HepG2 (cell line): ENCODE data around the gene CD302. TPM values are rescaled to one million over a fixed set of nuclear protein-coding genes. Genes with fewer than 3 reads are reported as not detected.

Experiments used
- AHR ChIP-seq: IDR thresholded peaks from 2 replicates; pipeline ENCODE4 v1.6.1; 2018; ENCODE audit warnings: missing genetic modification reagents, missing compliant biosample characterization
- ATF7-NPFF ChIP-seq: sonication (generic); formaldehyde crosslinking; IDR thresholded peaks from 2 replicates; pipeline ENCODE4 v1.8.1; 2023; ENCODE audit warnings: mild to moderate bottlenecking, low read depth, missing genetic modification reagents, moderate library complexity
- CHD4 ChIP-seq: fragments of 200-600 bp; sonication (generic); IDR thresholded peaks from 2 replicates; pipeline ENCODE4 v1.7.0; 2017; ENCODE audit warnings: mild to moderate bottlenecking, low read length, borderline replicate concordance
- DNMT1 ChIP-seq: sonication (generic); formaldehyde crosslinking; IDR thresholded peaks from 2 replicates; pipeline ENCODE4 v1.5.1; 2020; ENCODE audit warnings: mild to moderate bottlenecking, missing genetic modification reagents
- FOXP1 ChIP-seq, 2 experiments: fragments of 450-650 bp in 1 of 2; IDR thresholded peaks; 2 replicates each; pipeline ENCODE4 v1.6.1; 2017 to 2018; ENCODE audit warnings: antibody characterized with exemption in 1 of 2
- GABPA ChIP-seq, 2 experiments: IDR thresholded peaks; 2 replicates each; pipeline ENCODE4 v1.6.1; 2011 to 2016; ENCODE audit warnings: low read depth in 2 of 2, low read length in 1 of 2, missing biosample characterization in 1 of 2, missing genetic modification characterization in 1 of 2
- HNRNPH1 ChIP-seq: fragments of 200-400 bp; formaldehyde crosslinking; optimal IDR thresholded peaks from 2 replicates; pipeline ENCODE3; 2017; ENCODE audit warnings: mild to moderate bottlenecking, low read depth, low read length
- JUN ChIP-seq: sonication (generic); formaldehyde crosslinking; IDR thresholded peaks from 2 replicates; pipeline ENCODE4 v1.4.0; 2020; ENCODE audit warnings: mild to moderate bottlenecking, missing genetic modification reagents
- NR2F6 ChIP-seq, 2 experiments: IDR thresholded peaks; 2 replicates each; pipeline ENCODE4 v1.6.1; 2016; ENCODE audit warnings: antibody characterized with exemption in 1 of 2, mild to moderate bottlenecking in 1 of 2
- POLR2G ChIP-seq: fragments of 200-400 bp; formaldehyde crosslinking; IDR thresholded peaks from 2 replicates; pipeline ENCODE4 v1.6.1; 2018; ENCODE audit warnings: mild to moderate bottlenecking, low read depth, low read length, moderate library complexity
- RFX3 ChIP-seq: IDR thresholded peaks from 2 replicates; pipeline ENCODE4 v1.6.1; 2016; ENCODE audit warnings: missing biosample characterization, missing genetic modification reagents
- RFXANK ChIP-seq: IDR thresholded peaks from 2 replicates; pipeline ENCODE4 v1.6.1; 2016
- ZBTB8A ChIP-seq: sonication (generic); formaldehyde crosslinking; IDR thresholded peaks from 2 replicates; pipeline ENCODE4 v1.4.0; 2020; ENCODE audit warnings: mild to moderate bottlenecking, low read depth, missing genetic modification reagents, borderline replicate concordance
- ZNF24 ChIP-seq: fragments of 450-650 bp; IDR thresholded peaks from 2 replicates; pipeline ENCODE4 v1.6.1; 2017; ENCODE audit warnings: antibody characterized with exemption, mild to moderate bottlenecking
- ZNF256 ChIP-seq: sonication (generic); formaldehyde crosslinking; conservative IDR thresholded peaks from 2 replicates; pipeline ENCODE4 v1.4.0; 2020; ENCODE audit warnings: missing genetic modification reagents
- ZNF296 ChIP-seq: sonication (generic); formaldehyde crosslinking; conservative IDR thresholded peaks from 2 replicates; pipeline ENCODE4 v1.5.0; 2020; ENCODE audit warnings: mild to moderate bottlenecking, missing genetic modification reagents
- ZNF530 ChIP-seq: sonication (generic); formaldehyde crosslinking; IDR thresholded peaks from 2 replicates; pipeline ENCODE4 v1.5.0; 2020; ENCODE audit warnings: low read depth, mild to moderate bottlenecking, missing genetic modification reagents
- ZNF556 ChIP-seq: sonication (generic); formaldehyde crosslinking; IDR thresholded peaks from 2 replicates; pipeline ENCODE4 v1.4.0; 2020; ENCODE audit warnings: mild to moderate bottlenecking, missing genetic modification reagents, borderline replicate concordance
- ZNF570 ChIP-seq: sonication (generic); formaldehyde crosslinking; IDR thresholded peaks from 2 replicates; pipeline ENCODE4 v1.4.0; 2020; ENCODE audit warnings: mild to moderate bottlenecking, missing genetic modification reagents, borderline replicate concordance
- ZSCAN9 ChIP-seq: IDR thresholded peaks from 2 replicates; pipeline ENCODE4 v1.6.1; 2016; ENCODE audit warnings: borderline replicate concordance
- polyA plus RNA-seq, 8 experiments: library from polyadenylated mRNA; depleted of rRNA in 3 of 8; stranded (reverse) in 7 of 8; unstranded in 1 of 8; fragments of >200 nt; fragmentation: Illumina TruSeq in 4 of 8; extraction: Trizol in 4 of 8; gene quantifications; 2 replicates each; pipeline versions ENCODE4 v1.2.1 to v1.2.3, GENCODE V29; 2011 to 2016; ENCODE audit warnings: low read depth in 4 of 8, missing spikeins in 1 of 8, mixed read lengths in 1 of 8; ENCODE audit not compliant: insufficient read depth in 1 of 8
- total RNA-seq, 5 experiments: library from RNA; depleted of rRNA; stranded (reverse); fragments of >200 nt; fragmentation: Illumina TruSeq; extraction: Trizol; gene quantifications; 2 replicates each; pipeline ENCODE4 v1.2.3, GENCODE V29; 2016; ENCODE audit warnings: low read depth in 1 of 5
- TF ChIP-seq, protein P1 (sequence below): fragments of 450-650 bp; IDR thresholded peaks from 2 replicates; pipeline ENCODE4 v1.6.1; 2016
- TF ChIP-seq, protein P2 (sequence below): sonication (generic); formaldehyde crosslinking; IDR thresholded peaks from 2 replicates; pipeline ENCODE4 v1.5.1; 2020; ENCODE audit warnings: missing genetic modification reagents, mild to moderate bottlenecking, borderline replicate concordance
- TF ChIP-seq, protein P3 (sequence below): sonication (generic); formaldehyde crosslinking; IDR thresholded peaks from 2 replicates; pipeline ENCODE4 v1.8.0; 2022; ENCODE audit warnings: mild to moderate bottlenecking, missing genetic modification reagents; ENCODE audit not compliant: insufficient replicate concordance
- TF ChIP-seq, protein P4 (sequence below): sonication (generic); formaldehyde crosslinking; conservative IDR thresholded peaks from 2 replicates; pipeline ENCODE4 v1.4.0; 2020; ENCODE audit warnings: missing genetic modification reagents

The CD302 gene
- total and polyA plus RNA-seq, 2 of the 13 experiments (the other 11 are each of a cell fraction or from before 2014, with no cell fraction given) = 8.0 to 15.6 TPM

DNA sequence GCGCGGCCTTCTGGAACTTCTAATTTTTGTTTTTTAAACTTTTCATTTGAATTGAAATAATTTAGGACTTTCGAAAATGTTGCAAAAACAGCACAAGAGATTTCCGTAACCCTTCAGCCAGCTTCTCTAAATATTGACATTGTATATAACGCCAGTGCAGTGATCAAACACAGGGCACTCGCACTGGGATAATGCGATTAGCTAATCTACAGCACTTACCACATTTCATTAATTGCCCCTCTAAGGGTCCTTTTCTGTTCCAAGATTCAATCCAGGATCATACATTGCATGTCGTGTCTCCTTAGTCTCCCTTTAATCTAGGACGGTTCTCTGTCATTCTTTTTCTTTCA lies 343 bp upstream of the CD302 start (continued):
- TF ChIP-seq, protein P1, sequence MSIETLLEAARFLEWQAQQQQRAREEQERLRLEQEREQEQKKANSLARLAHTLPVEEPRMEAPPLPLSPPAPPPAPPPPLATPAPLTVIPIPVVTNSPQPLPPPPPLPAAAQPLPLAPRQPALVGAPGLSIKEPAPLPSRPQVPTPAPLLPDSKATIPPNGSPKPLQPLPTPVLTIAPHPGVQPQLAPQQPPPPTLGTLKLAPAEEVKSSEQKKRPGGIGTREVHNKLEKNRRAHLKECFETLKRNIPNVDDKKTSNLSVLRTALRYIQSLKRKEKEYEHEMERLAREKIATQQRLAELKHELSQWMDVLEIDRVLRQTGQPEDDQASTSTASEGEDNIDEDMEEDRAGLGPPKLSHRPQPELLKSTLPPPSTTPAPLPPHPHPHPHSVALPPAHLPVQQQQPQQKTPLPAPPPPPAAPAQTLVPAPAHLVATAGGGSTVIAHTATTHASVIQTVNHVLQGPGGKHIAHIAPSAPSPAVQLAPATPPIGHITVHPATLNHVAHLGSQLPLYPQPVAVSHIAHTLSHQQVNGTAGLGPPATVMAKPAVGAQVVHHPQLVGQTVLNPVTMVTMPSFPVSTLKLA = no peak
- TF ChIP-seq ZNF24 = no peak
- no peak for TF ChIP-seq RFX3 (CRISPR knock-in tag)
- TF ChIP-seq ZNF570 = no peak
- TF ChIP-seq HNRNPH1 = no peak
- no peak for TF ChIP-seq ZNF296
- no peak for TF ChIP-seq JUN (CRISPR knock-in tag)
- no peak for TF ChIP-seq NR2F6 (IDR thresholded peaks at IDR 0.05)
- TF ChIP-seq NR2F6 (CRISPR knock-in tag; IDR thresholded peaks at IDR 0.05) = no peak
- no peak for TF ChIP-seq GABPA (IDR thresholded peaks at IDR 0.05; ENCODE audit: low read depth, low read length)
- TF ChIP-seq GABPA (CRISPR knock-in tag; IDR thresholded peaks at IDR 0.05; ENCODE audit: low read depth) = no peak
- TF ChIP-seq, protein P2, sequence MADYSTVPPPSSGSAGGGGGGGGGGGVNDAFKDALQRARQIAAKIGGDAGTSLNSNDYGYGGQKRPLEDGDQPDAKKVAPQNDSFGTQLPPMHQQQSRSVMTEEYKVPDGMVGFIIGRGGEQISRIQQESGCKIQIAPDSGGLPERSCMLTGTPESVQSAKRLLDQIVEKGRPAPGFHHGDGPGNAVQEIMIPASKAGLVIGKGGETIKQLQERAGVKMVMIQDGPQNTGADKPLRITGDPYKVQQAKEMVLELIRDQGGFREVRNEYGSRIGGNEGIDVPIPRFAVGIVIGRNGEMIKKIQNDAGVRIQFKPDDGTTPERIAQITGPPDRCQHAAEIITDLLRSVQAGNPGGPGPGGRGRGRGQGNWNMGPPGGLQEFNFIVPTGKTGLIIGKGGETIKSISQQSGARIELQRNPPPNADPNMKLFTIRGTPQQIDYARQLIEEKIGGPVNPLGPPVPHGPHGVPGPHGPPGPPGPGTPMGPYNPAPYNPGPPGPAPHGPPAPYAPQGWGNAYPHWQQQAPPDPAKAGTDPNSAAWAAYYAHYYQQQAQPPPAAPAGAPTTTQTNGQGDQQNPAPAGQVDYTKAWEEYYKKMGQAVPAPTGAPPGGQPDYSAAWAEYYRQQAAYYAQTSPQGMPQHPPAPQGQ (CRISPR knock-in tag) = no peak
- TF ChIP-seq POLR2G = no peak
- TF ChIP-seq ZNF530 = no peak
- TF ChIP-seq DNMT1 (CRISPR knock-in tag) = no peak
- TF ChIP-seq ZNF256 (CRISPR knock-in tag) = 0 out of 2 replicates have a peak, but pooled peaks have one; percentile 7
- no peak for TF ChIP-seq ZSCAN9 (CRISPR knock-in tag)
- TF ChIP-seq ZBTB8A (CRISPR knock-in tag) = no peak
- TF ChIP-seq, protein P3, sequence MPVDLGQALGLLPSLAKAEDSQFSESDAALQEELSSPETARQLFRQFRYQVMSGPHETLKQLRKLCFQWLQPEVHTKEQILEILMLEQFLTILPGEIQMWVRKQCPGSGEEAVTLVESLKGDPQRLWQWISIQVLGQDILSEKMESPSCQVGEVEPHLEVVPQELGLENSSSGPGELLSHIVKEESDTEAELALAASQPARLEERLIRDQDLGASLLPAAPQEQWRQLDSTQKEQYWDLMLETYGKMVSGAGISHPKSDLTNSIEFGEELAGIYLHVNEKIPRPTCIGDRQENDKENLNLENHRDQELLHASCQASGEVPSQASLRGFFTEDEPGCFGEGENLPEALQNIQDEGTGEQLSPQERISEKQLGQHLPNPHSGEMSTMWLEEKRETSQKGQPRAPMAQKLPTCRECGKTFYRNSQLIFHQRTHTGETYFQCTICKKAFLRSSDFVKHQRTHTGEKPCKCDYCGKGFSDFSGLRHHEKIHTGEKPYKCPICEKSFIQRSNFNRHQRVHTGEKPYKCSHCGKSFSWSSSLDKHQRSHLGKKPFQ (CRISPR knock-in tag) = peak; percentile 12
- TF ChIP-seq AHR (CRISPR knock-in tag) = no peak
- TF ChIP-seq RFXANK (CRISPR knock-in tag) = no peak
- no peak for TF ChIP-seq CHD4
- no peak for TF ChIP-seq ATF7-NPFF (CRISPR knock-in tag)
- no peak for TF ChIP-seq FOXP1 (IDR thresholded peaks at IDR 0.05)
- peak; percentile 30; the same call in 1 of the 2 replicates for TF ChIP-seq FOXP1 (CRISPR knock-in tag; IDR thresholded peaks at IDR 0.05)
- TF ChIP-seq, protein P4, sequence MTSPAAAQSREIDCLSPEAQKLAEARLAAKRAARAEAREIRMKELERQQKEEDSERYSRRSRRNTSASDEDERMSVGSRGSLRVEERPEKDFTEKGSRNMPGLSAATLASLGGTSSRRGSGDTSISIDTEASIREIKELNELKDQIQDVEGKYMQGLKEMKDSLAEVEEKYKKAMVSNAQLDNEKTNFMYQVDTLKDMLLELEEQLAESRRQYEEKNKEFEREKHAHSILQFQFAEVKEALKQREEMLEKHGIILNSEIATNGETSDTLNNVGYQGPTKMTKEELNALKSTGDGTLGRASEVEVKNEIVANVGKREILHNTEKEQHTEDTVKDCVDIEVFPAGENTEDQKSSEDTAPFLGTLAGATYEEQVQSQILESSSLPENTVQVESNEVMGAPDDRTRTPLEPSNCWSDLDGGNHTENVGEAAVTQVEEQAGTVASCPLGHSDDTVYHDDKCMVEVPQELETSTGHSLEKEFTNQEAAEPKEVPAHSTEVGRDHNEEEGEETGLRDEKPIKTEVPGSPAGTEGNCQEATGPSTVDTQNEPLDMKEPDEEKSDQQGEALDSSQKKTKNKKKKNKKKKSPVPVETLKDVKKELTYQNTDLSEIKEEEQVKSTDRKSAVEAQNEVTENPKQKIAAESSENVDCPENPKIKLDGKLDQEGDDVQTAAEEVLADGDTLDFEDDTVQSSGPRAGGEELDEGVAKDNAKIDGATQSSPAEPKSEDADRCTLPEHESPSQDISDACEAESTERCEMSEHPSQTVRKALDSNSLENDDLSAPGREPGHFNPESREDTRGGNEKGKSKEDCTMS (CRISPR knock-in tag) = no peak
- TF ChIP-seq ZNF556 (CRISPR knock-in tag) = no peak
